Measurements from ENCODE around the gene FGFR3. TPM values are rescaled to one million over a fixed set of nuclear protein-coding genes. Genes with fewer than 3 reads are reported as not detected.

FGFR3 gene
- total and polyA plus RNA-seq, 10 of the 15 experiments (the other 5 are each of a cell fraction or from before 2014, with no cell fraction given) = 0.05 to 0.33 (median 0.18) TPM; not detected in 6

DNA sequence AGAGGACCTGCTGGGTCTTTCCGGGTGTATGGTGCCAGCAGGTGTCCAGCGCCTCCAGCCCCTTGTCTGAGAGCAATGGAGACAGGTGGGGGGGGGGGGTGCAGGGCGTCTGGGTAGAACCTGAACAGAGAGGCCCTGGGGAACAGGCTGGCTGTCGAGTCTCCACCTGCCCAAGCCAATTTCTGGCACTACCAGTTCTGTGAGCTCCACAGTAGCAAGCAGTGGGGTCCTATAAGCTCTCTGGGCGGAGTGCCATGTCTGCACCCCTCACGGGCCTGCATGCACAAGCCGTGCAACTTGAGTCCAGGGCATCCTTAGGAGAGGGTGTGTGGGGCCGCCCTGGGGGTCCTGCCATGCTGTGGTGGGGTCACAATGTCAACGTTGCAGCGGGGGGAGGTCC, 10.1 kb upstream of the FGFR3 start:
- Histone ChIP-seq H3K9ac (ENCODE audit: control insufficient read depth, insufficient read depth, low read length) (no peak overlapping the region), H3K9me3 (replicated peaks; ENCODE audit: control insufficient read depth, insufficient read depth, low read length) (no peaks in the 10 kb centered on the region), H3K4me1 (ENCODE audit: control insufficient read depth, insufficient read depth, low read length) (no peaks in the 10 kb centered on the region), H3K79me2 (ENCODE audit: control insufficient read depth, insufficient read depth, low read length) (no peaks in the 10 kb centered on the region), H3K4me2 (ENCODE audit: control insufficient read depth, insufficient read depth) (no peak overlapping the region), H3K27me3 (replicated peaks in 1 of 2; ENCODE audit: control insufficient read depth in 2 of 2, insufficient read depth in 2 of 2, low read length in 1 of 2) (no peaks in the 10 kb centered on the region; a peak in 1 of 4 replicates), H2AFZ (ENCODE audit: control insufficient read depth, low read depth, low read length) (no peak overlapping the region), H3K27ac (ENCODE audit: control insufficient read depth, insufficient read depth) (no peak overlapping the region), H3K36me3 (ENCODE audit: control insufficient read depth in 2 of 2, insufficient read depth in 2 of 2, low read length in 1 of 2) (no peaks in the 10 kb centered on the region), H3K4me3 (no peak overlapping the region), H4K20me1 (ENCODE audit: control insufficient read depth, insufficient read depth) (no peaks in the 10 kb centered on the region)
- ChIA-PET POLR2A (no interaction called here), RAD21 (ENCODE audit: unreplicated experiment) (interaction anchor here (1.3 kb wide), 1 partner anchor 34 kb away, joined by 3 read pairs; no protein-coding TSS in a partner anchor), CTCF (no interaction called here), SMC1A (ENCODE audit: uncharacterized antibody, unreplicated experiment) (no interaction called here)
- intact Hi-C loops (cut with micrococcal nuclease; ENCODE audit: unreplicated experiment) (no loop called here), in situ Hi-C loops (cut with MboI) (no loop called here)
- ATAC-seq = no peak
- DNase-seq (ENCODE audit: low read depth, low spot score) = no peak
- TF ChIP-seq ZNF217 (IDR thresholded peaks at IDR 0.05) (no peak), MTA2 (IDR thresholded peaks at IDR 0.05; ENCODE audit: low read depth) (no peak), NR2C1 (IDR thresholded peaks at IDR 0.05) (no peak), NRF1 (conservative IDR thresholded peaks at IDR 0.05; ENCODE audit: low read depth, low read length) (no peak), TCF12 (IDR thresholded peaks at IDR 0.05; ENCODE audit: low read depth, low read length) (no peak), CHD1 (IDR thresholded peaks at IDR 0.05; ENCODE audit: low read depth, low read length) (no peak), ZNF384 (IDR thresholded peaks at IDR 0.05; ENCODE audit: borderline replicate concordance, low read depth, low read length) (no peak), GATAD2B (conservative IDR thresholded peaks at IDR 0.05; ENCODE audit: low read depth) (no peak), ZBTB33 (IDR thresholded peaks at IDR 0.05) (no peak), MEF2B (IDR thresholded peaks at IDR 0.05; ENCODE audit: partially characterized antibody, poor library complexity, severe bottlenecking) (no peak), TBL1XR1 (IDR thresholded peaks at IDR 0.05; ENCODE audit: low read depth, low read length) (no peak), BRCA1 (IDR thresholded peaks at IDR 0.05; ENCODE audit: low read depth, low read length) (no peak), ZNF24 (IDR thresholded peaks at IDR 0.05) (no peak)
- TF ChIP-seq, protein P1, sequence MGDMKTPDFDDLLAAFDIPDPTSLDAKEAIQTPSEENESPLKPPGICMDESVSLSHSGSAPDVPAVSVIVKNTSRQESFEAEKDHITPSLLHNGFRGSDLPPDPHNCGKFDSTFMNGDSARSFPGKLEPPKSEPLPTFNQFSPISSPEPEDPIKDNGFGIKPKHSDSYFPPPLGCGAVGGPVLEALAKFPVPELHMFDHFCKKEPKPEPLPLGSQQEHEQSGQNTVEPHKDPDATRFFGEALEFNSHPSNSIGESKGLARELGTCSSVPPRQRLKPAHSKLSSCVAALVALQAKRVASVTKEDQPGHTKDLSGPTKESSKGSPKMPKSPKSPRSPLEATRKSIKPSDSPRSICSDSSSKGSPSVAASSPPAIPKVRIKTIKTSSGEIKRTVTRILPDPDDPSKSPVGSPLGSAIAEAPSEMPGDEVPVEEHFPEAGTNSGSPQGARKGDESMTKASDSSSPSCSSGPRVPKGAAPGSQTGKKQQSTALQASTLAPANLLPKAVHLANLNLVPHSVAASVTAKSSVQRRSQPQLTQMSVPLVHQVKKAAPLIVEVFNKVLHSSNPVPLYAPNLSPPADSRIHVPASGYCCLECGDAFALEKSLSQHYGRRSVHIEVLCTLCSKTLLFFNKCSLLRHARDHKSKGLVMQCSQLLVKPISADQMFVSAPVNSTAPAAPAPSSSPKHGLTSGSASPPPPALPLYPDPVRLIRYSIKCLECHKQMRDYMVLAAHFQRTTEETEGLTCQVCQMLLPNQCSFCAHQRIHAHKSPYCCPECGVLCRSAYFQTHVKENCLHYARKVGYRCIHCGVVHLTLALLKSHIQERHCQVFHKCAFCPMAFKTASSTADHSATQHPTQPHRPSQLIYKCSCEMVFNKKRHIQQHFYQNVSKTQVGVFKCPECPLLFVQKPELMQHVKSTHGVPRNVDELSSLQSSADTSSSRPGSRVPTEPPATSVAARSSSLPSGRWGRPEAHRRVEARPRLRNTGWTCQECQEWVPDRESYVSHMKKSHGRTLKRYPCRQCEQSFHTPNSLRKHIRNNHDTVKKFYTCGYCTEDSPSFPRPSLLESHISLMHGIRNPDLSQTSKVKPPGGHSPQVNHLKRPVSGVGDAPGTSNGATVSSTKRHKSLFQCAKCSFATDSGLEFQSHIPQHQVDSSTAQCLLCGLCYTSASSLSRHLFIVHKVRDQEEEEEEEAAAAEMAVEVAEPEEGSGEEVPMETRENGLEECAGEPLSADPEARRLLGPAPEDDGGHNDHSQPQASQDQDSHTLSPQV (IDR thresholded peaks at IDR 0.05) = no peak
- TF ChIP-seq, protein P2, sequence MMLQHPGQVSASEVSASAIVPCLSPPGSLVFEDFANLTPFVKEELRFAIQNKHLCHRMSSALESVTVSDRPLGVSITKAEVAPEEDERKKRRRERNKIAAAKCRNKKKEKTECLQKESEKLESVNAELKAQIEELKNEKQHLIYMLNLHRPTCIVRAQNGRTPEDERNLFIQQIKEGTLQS (IDR thresholded peaks at IDR 0.05; ENCODE audit: borderline replicate concordance, extremely low read depth, low read depth, low read length) = no peak
- no peak for FAIRE-seq
- 39% methylated on average over 8 of the region's 10 CpGs for WGBS (ENCODE audit: insufficient coverage, insufficient replicate concordance, low lambda C conversion rate, missing lambda C conversion rate)
- BruUV-seq (replicated peaks) = no TSS peak
